Tibial nerve (tissue), 4 donors: ENCODE measurements around the gene AP3S2.

Experiments used
- CTCF ChIP-seq, 5 experiments: fragments of 200-600 bp in 3 of 5; fragments of 450-650 bp in 2 of 5; sonication (generic) in 3 of 5; IDR thresholded peaks; one replicate each; pipeline ENCODE4 v1.5.1; 2016 to 2019; ENCODE audit warnings: antibody characterized with exemption in 5 of 5, mild to moderate bottlenecking in 3 of 5, moderate library complexity in 2 of 5
- EP300 ChIP-seq, 2 donors: sonication (generic); formaldehyde crosslinking; IDR thresholded peaks; one replicate each; pipeline ENCODE4 v1.6.1; 2017; ENCODE audit warnings: antibody characterized with exemption in 2 of 2, mild to moderate bottlenecking in 1 of 2
- POLR2A ChIP-seq, 2 donors: fragments of 450-650 bp; IDR thresholded peaks; one replicate each; pipeline ENCODE4 v1.6.1; 2017; ENCODE audit warnings: antibody characterized with exemption in 2 of 2, mild to moderate bottlenecking in 2 of 2, moderate library complexity in 2 of 2

DNA sequence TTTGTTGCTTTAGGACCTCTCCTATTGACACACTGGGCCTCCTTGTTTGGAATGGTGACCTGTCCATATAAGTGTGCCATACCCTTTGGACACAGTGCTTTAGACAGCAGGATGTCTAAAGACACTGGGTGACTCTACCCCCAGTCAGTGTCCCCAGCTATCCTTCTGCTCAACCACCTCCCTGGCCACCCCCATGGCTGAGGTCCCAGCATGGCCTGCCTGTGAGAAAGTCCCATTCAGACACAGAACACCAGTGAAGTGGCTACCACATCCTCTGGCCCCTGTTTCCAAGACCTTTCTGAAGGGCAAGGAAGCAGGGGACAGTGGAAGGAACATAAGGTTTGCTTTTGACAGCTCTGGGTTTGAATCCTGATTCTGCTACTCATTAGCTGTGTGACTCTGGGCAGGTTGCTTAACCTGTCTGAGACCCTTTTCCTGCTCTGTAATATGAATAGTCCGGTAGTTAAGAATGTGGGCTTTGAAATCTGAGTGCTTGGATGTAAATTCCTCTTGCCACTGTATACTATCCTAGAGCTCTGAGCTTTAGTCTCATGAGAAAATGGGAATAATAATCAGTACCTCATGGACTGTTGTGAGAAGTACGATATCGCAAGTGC, 6.3 kb upstream of the AP3S2 start:
- no peak for TF ChIP-seq CTCF (IDR thresholded peaks at IDR 0.05)
- TF ChIP-seq POLR2A (IDR thresholded peaks at IDR 0.05), result no peak
- no peak for TF ChIP-seq EP300 (IDR thresholded peaks at IDR 0.05)
